Left cardiac atrium (tissue), 4 donors: ENCODE data around the gene ZNF699. TPM values are rescaled to one million over a fixed set of nuclear protein-coding genes. Genes with fewer than 3 reads are reported as not detected.
"Not testable (repeated sequence)": the region's sequence is repeated elsewhere in the genome, so short reads cannot be mapped to it uniquely, and the experiment has no call there.

ENCODE experiments used
- ATAC-seq, 2 donors: fragments of 200-7000 bp; cut with Tn5 transposase; one replicate each; pipeline ENCODE4 v1.9.1; 2020; ENCODE audit warnings: mild to moderate bottlenecking in 2 of 2, moderate library complexity in 2 of 2
- DNase-seq: peaks from one replicate; pipeline ENCODE4 v3.0.0-alpha.2; 2020
- intact Hi-C, 2 donors: fragments of 100-400 bp; cut with DNase I; formaldehyde crosslinking; loops; one replicate each; pipeline versions ENCODE4 v1.14.1 to v1.15.1; 2022 to 2023
- total RNA-seq, 2 donors: library from RNA; stranded (reverse); fragmentation: NEBNext Ultra II Directional; extraction: Animal tissue kit (Norgen Biotek cat#: 25700); gene quantifications; one replicate each; pipeline ENCODE4 v1.2.1, GENCODE V29; 2021
- donor health status: DM: no; HTN: yes; CAD: no.
- donor health status: DM: no; HTN: yes; CAD: no; lungs with severe emphysema.
- donor health status: DM: yes; HTN: yes; CAD: no.
- donor health status: Dilated cardiomyopathy.

Gene ZNF699
- total RNA-seq, 2 donors from 2014 or later, result 3.0 to 4.3 TPM

DNA sequence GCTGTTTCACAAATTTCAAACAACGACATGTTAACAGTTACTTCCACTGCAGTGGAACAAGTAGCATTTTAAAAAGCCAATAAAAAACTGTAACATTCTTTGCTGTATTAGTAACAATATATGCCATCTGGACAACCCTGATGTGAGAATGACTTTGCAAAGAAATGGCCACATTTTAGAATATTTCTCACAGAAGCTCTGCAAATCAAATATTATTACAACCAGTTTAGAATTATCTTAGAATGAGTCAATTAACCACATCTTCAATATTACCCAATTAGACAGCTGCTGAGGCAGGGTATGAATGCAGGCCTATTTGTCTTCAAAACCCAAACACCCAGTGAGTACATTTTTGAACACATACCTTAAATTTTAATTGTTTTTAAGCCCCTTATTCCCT lies 3.2 kb downstream of the ZNF699 start:
- intact Hi-C loops, result no loop called here
- DNase-seq (no peak), ATAC-seq (no peak)

DNA sequence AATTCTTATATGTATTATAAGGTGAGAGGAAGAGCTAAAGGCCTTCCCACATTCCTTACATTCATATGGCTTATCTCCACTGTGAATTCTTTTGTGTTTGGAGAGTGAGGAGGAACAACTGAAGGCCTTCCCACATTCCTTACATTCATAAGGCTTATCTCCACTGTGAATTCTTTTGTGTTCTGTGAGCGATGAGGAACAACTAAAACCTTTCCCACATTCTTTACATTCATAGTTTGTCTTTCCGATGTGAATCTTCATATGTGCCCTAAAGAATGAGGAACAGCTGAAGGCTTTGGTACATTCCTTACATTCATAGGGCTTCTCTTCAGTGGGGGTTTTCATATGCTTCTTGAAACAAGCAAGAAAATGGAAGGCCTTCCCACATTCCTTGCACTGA lies 13.3 kb downstream of the ZNF699 start:
- intact Hi-C loops, result no loop called here
- no peak for ATAC-seq
- no peak for DNase-seq

DNA sequence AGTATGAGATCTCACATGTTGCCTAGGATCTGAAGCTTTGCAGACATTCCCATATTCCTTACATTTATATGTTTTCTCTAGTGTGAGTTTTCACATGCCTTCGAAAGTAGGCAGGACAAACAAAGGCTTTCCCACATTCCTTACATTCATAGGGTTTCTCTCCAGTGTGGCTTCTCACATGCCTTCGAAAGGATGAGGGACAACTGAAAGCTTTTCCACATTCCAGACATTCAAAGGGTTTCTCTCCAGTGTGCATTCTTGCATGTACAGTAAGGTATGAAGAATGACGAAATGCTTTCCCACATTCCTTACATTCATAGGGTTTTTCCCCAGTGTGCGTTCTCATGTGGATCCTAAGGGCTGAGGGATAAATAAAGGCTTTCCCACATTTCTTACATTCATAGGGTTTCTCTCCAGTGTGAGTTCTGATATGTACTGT lies 14.2 kb downstream of the ZNF699 start:
- ATAC-seq, result no peak
- intact Hi-C loops, result no loop called here

DNA sequence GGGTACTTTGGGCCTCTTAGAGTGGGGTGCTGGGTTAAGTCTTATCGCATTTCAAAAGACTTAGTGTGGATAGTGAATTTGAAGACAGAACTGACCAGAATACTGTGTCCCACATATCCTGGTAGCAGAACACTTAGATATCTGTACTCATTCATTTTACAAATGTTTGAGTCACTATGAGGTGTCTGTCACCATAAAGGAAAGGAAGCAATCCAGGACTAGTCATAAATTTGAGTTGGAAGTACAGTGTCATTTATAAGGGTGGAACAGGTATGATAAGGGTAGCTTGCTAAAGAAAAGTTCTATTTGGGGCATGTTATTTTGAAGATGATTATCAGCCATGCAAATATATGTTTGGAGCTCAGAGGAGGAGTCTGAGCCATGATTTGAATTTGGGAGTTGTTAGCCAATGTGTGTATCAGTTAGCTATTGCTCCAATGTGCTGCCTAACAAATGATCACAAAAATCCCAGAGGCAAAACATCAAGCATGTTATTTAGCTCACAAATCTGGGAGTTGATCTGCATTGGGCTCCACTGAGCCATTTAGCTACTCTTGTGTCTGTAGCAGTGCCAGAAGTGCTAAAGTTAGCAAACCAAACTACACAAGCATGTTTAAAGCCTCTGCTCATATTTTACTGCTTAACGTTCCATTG lies 20.3 kb downstream of the ZNF699 start:
- intact Hi-C loops, result no loop called here
- DNase-seq, result no peak
- ATAC-seq, result no peak

More for the DNA sequence above, 14.2 kb downstream of the ZNF699 start:
- no peak for DNase-seq

DNA sequence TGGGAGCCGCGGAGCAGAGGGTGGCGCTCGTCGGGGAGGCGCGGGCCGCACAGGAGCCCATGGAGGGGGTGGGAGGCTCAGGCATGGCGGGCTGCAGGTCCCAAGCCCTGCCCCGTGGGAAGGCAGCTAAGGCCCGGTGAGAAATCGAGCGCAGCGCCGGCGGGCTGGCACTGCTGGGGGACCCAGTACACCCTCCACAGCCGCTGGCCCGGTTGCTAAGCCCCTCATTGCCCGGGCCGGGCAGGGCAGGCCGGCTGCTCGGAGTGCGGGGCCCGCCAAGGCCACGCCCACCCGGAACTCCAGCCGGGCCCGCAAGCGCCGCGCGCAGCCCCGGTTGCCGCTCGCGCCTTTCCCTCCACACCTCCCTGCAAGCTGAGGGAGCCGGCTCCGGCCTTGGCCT lies 26.2 kb downstream of the ZNF699 start:
- intact Hi-C loops, DNase-seq, ATAC-seq: not testable (repeated sequence)

DNA sequence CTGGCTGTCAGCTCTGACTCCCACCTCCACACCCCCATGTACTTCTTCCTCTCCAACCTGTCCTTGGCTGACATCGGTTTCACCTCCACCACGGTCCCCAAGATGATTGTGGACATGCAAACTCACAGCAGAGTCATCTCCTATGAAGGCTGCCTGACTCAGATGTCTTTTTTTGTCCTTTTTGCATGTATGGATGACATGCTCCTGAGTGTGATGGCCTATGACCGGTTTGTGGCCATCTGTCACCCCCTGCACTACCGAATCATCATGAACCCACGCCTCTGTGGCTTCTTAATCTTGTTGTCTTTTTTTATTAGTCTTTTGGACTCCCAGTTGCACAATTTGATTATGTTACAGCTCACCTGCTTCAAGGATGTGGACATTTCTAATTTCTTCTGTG lies 58.4 kb downstream of the ZNF699 start:
- intact Hi-C loops, result no loop called here
- DNase-seq (no peak), ATAC-seq (no peak)

DNA sequence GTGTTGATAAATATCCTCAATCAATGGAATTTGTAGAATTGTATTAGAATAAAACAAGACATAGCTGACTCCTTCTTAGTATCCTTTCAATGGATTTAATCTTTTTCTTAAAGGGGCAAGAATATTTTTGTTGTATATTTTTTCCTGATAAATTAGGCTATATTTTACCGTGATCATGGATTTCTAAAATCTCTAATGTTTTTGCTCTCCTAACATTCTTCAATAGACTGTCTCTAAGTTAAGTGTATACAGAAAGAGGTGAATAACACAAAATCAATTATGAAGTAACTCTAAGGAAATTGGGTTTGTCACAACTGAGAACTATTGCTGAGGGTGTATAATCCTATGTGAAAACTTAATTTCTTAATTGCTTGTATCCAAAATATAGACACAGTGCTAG lies 59.0 kb downstream of the ZNF699 start, which contains the start of gene OR7E24:
Gene OR7E24, plus strand, starts transcription at position 301 of the 400 bp plus-strand sequence. CDS start 114 bp downstream, outside the sequence.
- intact Hi-C loops, result no loop called here
- no peak for ATAC-seq
- DNase-seq, result no peak

Other genes with a start within 250 kb of the ZNF699 start
- gene OR1M1, start 222.8 kb downstream of the ZNF699 start, total RNA-seq, result not detected
- gene OR7G2, start 202.4 kb downstream of the ZNF699 start, total RNA-seq, result not detected
- gene OR7G1, start 194.1 kb downstream of the ZNF699 start, total RNA-seq, result not detected
- not detected for gene OR7G3, start 182.9 kb downstream of the ZNF699 start, total RNA-seq
- 10 to 100 TPM; 11.3 to 19.1 TPM for gene ZNF317, start 169.4 kb downstream of the ZNF699 start, total RNA-seq
- under 1 TPM in 1 of 2 donors, not detected in 1; 0.21 TPM for gene OR7D2, start 130.9 kb downstream of the ZNF699 start, total RNA-seq
- gene OR7D4, start 90.2 kb downstream of the ZNF699 start, total RNA-seq, result not detected
- not detected for gene OR7E24, start 58.9 kb downstream of the ZNF699 start, total RNA-seq
- 10 to 100 TPM; 13.6 to 14.7 TPM for gene ZNF559, start 14.3 kb upstream of the ZNF699 start, total RNA-seq
- 1 to 10 TPM; 1.8 TPM for gene ZNF177, start 53.2 kb upstream of the ZNF699 start, total RNA-seq
- 10 to 100 TPM; 10.8 to 12.1 TPM for gene ZNF266, start 125.7 kb upstream of the ZNF699 start, total RNA-seq
- gene ZNF560, start 188.8 kb upstream of the ZNF699 start, total RNA-seq, result under 1 TPM in 1 of 2 donors, not detected in 1; 0.92 TPM
- 10 to 100 TPM; 12.1 to 16.0 TPM for gene ZNF426, start 228.8 kb upstream of the ZNF699 start, total RNA-seq